AG04450 (cell line): ENCODE measurements around the gene RNF126. TPM values are rescaled to one million over a fixed set of nuclear protein-coding genes. Genes with fewer than 3 reads are reported as not detected.

Experiments used
- CTCF ChIA-PET: fragments of 300-600, 350-600 bp; formaldehyde crosslinking; extraction: SDS; loops from one replicate; lab custom pipeline; 2022; ENCODE audit warnings: antibody characterized with exemption, inconsistent platforms; lab: Charles Lee
- POLR2A ChIA-PET: fragments of 350-600 bp; formaldehyde crosslinking; extraction: SDS; loops from one replicate; lab custom pipeline; 2021; ENCODE audit warnings: antibody characterized with exemption, inconsistent platforms; lab: Yijun Ruan, JAX
- DNase-seq: peaks from one replicate; pipeline ENCODE4 v3.0.0-alpha.2; 2011; ENCODE audit warnings: low read depth, low spot score
- H3K27ac ChIP-seq: one replicate; pipeline ENCODE4 v1.5.1; 2012; ENCODE audit warnings: low read depth, low read length, control low read depth
- H3K27me3 ChIP-seq: one replicate; pipeline ENCODE4 v1.6.0; 2012; ENCODE audit warnings: low read length; ENCODE audit not compliant: control insufficient read depth, insufficient read depth
- H3K4me3 ChIP-seq: 2 replicates; pipeline ENCODE4 v1.5.1; 2011; ENCODE audit warnings: mild to moderate bottlenecking, low read depth, low read length, control low read depth
- H3K9me3 ChIP-seq: 2 replicates; pipeline ENCODE4 v1.5.1; 2012; ENCODE audit warnings: low read length; ENCODE audit not compliant: control insufficient read depth, insufficient read depth
- CTCF ChIP-seq: IDR thresholded peaks from 2 replicates; pipeline ENCODE4 v1.5.1; 2011; ENCODE audit warnings: low read depth, low read length, control low read depth, inconsistent platforms
- polyA plus RNA-seq: library from polyadenylated mRNA; depleted of rRNA; stranded (reverse); fragments of >200 nt; gene quantifications from 2 replicates; pipeline ENCODE4 v1.2.3, GENCODE V29; 2011; rRNA removed

The RNF126 gene
- polyA plus RNA-seq, 1 experiment, result 1.7 TPM

- Histone ChIP-seq H3K27me3 (no peaks in the 10 kb centered on the region), H3K27ac (no peak overlapping the region), H3K4me3 (no peak overlapping the region), H3K9me3 (peaks cover 16% of the 10 kb centered on the region; the same call in 1 of the 2 replicates)
- DNase-seq, result no peak
- TF ChIP-seq CTCF, result no peak
- ChIA-PET POLR2A (interaction anchor here (0.7 kb wide), 1 partner anchor 75 kb away, joined by 3 read pairs; no protein-coding TSS in a partner anchor), CTCF (no interaction called here)
Observed at GRCh38 chr19:602391-603301, 60.4 kb downstream of the RNF126 start.

GRCh38 chr19:601790-602189 is 61.2 kb downstream of the RNF126 start:
- H3K27me3 ChIP-seq, result peaks cover 2% of the 10 kb centered on the region
- no peak overlapping the region for H3K27ac ChIP-seq
- no peak for TF ChIP-seq CTCF
- ChIA-PET CTCF (no interaction called here), POLR2A (no interaction called here)
- DNase-seq, result no peak
- H3K9me3 ChIP-seq, result peaks cover 16% of the 10 kb centered on the region; the same call in 1 of the 2 replicates
- H3K4me3 ChIP-seq, result no peak overlapping the region

GRCh38 chr19:601310-601709 is 61.7 kb downstream of the RNF126 start:
- H3K9me3 ChIP-seq, result peaks cover 16% of the 10 kb centered on the region; the same call in 1 of the 2 replicates
- H3K27me3 ChIP-seq, result peaks cover 2% of the 10 kb centered on the region
- TF ChIP-seq CTCF, result no peak
- no peak overlapping the region for H3K4me3 ChIP-seq
- no peak for DNase-seq
- ChIA-PET CTCF (no interaction called here), POLR2A (no interaction called here)
- H3K27ac ChIP-seq, result no peak overlapping the region

Other genes with a start within 250 kb of the RNF126 start
- gene SHC2, start 202.2 kb downstream of the RNF126 start, polyA plus RNA-seq, result 1.3 and 2.2 TPM in 2 replicates
- not detected in 2 replicates for gene MADCAM1, start 166.7 kb downstream of the RNF126 start, polyA plus RNA-seq
- gene TPGS1, start 155.7 kb downstream of the RNF126 start, polyA plus RNA-seq, result 2.6 and 4.1 TPM in 2 replicates
- 34.0 and 54.0 TPM in 2 replicates for gene CDC34, start 131.5 kb downstream of the RNF126 start, polyA plus RNA-seq
- not detected in 2 replicates for gene GZMM, start 119.2 kb downstream of the RNF126 start, polyA plus RNA-seq
- 404 and 515 TPM in 2 replicates for gene BSG, start 90.6 kb downstream of the RNF126 start, polyA plus RNA-seq
- gene HCN2, start 73.3 kb downstream of the RNF126 start, polyA plus RNA-seq, result 0.33 and 0.58 TPM in 2 replicates
- 15.5 and 21.1 TPM in 2 replicates for gene POLRMT, start 29.7 kb downstream of the RNF126 start, polyA plus RNA-seq
- gene FGF22, start 23.3 kb downstream of the RNF126 start, polyA plus RNA-seq, result not detected in 2 replicates
- gene FSTL3, start 13.2 kb upstream of the RNF126 start, polyA plus RNA-seq, result 21.2 and 23.2 TPM in 2 replicates
- not detected in 2 replicates for gene PRSS57, start 32.2 kb upstream of the RNF126 start, polyA plus RNA-seq
- gene PALM, start 45.7 kb upstream of the RNF126 start, polyA plus RNA-seq, result 1.8 and 2.4 TPM in 2 replicates
- gene MISP, start 87.9 kb upstream of the RNF126 start, polyA plus RNA-seq, result 0.07 and 0.09 TPM in 2 replicates
- gene PTBP1, start 134.2 kb upstream of the RNF126 start, polyA plus RNA-seq, result 141 and 216 TPM in 2 replicates
- 1.3 and 2.2 TPM in 2 replicates for gene PLPPR3, start 158.7 kb upstream of the RNF126 start, polyA plus RNA-seq
- 0.04 TPM in 1 of 2 replicates, not detected in the other for gene AZU1, start 164.6 kb upstream of the RNF126 start, polyA plus RNA-seq
- not detected in 2 replicates for gene PRTN3, start 177.8 kb upstream of the RNF126 start, polyA plus RNA-seq
- not detected in 2 replicates for gene ELANE, start 189.1 kb upstream of the RNF126 start, polyA plus RNA-seq
- gene CFD, start 196.4 kb upstream of the RNF126 start, polyA plus RNA-seq, result 0.45 and 1.0 TPM in 2 replicates
- 22.7 and 31.7 TPM in 2 replicates for gene MED16, start 230.0 kb upstream of the RNF126 start, polyA plus RNA-seq
- not detected in 2 replicates for gene RNU6-9, start 230.3 kb upstream of the RNF126 start, polyA plus RNA-seq